ENCODE measurements around the gene FBXL17.

FBXL17 gene

DNA sequence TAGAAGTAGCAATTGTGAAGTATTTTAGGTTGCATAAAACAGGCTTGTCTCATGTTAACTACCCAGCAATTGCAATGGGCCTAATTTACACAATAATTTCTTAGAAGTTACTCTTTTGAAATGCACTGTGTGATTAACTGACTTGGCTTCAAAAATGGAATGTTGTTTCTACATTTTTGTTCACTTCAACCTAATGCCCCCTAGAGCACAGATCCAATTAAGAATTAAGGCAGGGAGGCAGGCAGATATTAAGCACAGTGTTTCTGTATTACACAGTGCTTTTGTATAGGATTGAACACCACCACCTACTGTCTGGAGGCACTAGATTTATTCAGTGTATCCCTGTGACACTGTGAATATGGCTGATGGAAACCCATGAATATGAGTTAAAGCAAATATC lies 302.1 kb downstream of the FBXL17 start:
- no peak for DNase-seq

DNA sequence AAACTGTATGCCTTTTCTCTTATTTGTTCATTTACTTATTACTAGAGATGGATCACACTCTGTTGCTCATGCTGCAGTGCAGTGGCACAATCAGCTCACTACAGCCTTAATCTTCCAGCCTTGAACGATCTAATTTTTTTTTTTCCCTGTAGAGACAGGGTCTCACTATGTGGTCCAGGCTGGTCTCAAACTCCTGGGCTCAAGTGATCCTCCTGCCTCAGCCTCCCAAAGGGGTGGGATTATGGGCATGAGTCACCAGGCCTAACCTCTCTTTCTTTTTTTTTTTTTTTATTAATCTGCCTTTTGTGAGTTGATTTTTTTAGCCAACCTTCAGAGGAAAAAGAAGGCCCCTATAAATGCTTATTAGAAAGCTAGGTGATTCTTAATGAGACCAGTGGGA lies 303.0 kb downstream of the FBXL17 start:
- DNase-seq = no peak

DNA sequence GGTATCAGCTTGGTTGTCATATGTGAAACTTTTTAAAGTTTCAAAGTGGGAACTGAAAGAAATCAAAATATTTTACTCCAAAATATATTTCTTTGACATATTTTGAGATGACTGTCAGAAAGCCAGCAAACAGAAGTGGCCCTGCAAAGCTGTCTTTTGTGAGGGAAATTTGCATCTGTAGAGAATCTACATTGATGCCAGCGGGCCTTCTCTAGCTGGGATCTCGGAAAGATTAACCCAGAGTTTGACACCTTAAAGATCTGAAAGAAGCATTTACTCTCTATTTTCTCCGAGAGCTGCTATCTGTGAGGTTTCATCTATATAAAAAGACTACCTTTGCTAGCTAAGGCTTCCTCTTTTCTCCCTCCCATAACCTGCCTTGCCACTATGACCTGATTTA lies 303.6 kb downstream of the FBXL17 start:
- DNase-seq = no peak

DNA sequence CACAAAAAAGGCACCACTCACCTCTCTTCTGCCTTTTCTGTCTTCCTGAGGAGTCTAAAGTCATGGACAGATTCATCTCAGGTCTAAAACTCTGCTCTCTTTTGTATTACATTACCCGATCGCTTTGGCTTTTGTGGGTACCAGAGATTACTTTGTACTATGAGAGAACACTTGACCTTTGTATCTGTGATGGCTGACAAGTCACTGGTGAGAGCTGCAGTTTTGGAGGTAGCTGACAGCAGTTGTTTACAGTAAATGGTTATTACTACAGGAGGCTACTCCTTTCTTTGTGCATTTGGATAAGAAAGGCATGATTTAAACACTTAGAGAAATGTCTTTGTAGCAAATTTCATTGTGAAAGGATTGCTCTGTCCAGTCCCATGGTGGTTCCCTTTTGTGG lies 307.3 kb downstream of the FBXL17 start:
- DNase-seq = no peak

DNA sequence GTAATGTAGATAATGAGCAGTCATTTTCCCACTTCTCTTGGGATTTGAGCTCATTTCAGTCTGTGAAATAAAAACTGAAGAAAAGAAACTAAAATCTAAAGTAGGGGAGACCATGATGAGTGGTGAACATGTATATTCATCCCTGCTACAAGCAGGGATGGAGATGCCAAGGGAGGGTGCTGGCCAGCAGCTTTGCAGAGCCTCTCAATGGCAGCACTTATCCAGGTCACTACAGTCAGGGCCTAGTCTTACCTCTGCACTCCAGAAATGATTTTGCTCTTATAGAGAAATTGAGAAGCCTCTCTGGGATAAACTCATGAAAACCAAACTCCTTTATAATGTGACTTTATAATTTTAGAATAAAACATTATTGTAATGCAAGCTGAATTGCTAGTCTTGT lies 317.6 kb downstream of the FBXL17 start:
- no peak for DNase-seq

DNA sequence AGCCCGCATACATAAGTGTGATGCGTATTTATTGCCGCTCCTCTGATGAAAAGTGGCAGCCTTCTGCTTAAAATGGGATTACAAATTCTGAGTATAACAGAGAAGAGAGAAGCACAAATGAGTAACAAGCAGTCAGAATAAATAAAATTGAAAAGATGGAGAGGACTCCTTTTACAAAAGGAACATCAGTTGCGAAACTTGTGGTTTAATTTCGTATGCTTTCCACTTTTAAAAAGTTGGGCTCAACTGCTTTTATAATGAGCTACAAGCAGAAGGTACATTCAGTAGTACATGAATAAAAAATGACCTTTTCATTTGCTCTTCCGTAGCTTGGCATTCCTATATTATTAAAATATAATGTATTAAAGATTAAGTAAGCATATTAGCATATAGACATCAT lies 320.0 kb downstream of the FBXL17 start:
- DNase-seq = no peak

DNA sequence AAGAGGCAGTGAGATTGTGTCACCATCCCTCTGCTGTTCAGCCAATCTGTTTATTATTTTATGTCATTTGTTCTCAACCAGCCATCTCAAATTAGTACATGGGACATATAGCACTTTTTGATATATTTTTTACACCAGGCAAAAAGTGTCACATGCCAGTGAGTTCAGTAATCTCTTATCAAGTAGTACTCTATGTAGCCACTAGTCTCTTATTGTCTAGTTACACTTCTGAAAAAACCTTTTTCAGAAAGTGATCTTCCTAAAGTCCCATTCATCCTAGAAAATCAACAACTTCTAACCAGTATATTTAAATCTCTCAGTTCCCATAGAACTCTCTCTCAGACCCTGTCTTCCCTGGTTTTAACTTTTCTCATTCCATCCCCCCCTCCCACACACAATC lies 321.6 kb downstream of the FBXL17 start:
- no peak for DNase-seq

DNA sequence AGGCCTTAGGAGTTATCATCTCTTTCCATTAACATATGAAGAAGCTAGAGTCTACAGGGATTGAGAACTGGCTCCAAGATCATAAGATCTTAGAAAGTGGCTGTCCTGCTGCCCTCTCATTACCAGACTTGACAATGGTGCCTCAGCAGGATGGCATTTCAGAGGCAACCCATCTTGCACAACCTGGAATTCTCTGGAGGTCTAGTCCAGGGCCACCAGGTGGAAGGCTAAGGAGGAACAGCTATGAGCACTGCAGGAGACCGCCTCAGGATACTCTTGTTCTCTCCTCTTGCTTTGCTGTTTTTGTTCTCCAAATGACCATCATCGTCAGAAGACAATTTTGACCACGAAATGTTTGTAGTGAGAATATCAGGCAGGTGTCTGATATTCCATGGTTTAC lies 322.6 kb downstream of the FBXL17 start:
- DNase-seq = no peak

DNA sequence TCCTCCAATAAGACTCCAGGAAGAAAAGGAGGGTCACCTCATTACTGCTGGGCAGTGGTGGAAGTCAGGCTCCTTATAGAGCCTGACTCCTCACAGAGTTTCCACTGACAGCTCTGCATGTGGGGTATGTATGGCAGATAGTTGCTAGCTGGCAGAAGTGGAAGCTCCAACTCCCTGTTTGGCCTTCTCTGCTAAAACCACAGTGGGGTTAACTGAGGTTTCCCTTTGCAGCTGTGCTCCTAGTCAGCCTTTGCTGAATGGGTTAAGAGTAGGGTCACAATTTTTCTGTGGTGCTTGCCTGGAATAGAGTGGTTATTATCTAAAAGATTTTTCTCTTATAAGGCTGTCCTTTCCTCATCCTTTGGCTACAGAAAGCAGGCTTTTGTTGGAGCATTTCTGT lies 327.5 kb downstream of the FBXL17 start:
- DNase-seq = no peak

DNA sequence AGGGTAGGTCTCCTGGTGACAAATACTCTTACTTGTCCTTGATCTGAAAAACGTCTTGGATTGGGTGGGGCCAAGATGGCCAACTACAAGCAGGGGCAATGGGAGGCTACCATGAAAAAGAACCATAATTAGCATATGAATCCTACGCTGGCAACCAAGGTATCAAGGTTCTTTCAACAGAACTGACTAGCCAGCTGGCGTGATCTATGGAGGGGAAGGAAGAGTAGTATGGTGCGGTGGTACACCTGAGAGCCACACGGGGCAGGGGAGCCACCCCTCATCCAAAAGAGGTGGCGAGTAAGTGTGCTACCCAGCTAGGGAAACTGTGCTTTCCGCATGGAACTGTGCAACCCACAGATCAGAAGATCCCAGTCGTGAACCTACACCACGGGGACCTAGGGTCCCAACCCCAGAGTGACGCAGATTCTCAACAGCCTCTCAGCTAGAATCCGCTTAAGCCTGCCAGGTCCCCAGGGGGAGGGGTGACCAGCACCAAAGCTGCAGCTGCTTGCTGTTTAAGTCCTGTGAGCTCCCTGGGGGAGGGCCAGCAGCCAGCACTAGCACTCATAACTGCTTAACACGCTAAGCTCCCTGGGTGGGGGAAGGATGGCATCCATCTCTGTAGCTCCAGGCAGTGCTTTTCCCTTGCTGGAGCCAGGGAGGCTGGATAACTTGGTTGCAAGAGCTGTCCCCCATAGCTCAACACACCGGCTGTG lies 334.8 kb downstream of the FBXL17 start:
- no peak for DNase-seq

DNA sequence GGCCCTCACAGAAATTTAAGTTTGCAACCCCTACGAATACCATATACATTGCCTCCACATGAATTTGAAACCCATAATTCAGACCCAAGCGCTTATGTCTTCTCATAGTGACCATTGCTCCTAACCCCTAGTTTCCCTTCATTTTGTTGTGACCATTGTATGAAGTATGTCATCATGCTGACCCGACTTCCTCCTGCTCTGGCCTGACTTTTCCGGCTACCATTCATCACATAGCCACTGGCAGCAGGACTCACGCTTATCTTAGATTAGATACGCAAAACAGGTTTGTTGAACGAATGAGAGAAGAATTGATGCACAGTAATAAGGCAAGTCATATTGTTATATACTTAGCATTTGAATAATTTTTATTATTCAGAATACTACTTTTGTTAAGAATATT lies 345.4 kb downstream of the FBXL17 start:
- no peak for DNase-seq

DNA sequence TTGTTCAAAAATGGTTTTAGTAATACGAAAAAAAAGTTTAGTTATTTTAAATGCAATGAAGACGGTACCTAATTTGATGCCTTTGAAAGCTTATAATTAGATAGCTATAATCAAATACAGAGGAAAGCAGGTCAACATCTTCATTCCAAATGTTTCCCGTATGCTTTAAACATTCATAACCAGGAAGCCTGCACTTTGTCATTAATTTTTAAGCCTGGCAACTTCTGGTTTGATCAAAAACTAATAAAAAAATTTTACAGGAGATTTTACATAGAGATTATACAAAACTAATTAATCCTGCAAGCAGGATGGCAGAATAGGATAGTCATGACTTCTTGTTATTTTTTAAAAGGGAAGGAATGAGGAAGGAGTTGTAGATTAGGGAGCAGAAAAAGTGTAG lies 353.0 kb downstream of the FBXL17 start:
- DNase-seq = no peak

DNA sequence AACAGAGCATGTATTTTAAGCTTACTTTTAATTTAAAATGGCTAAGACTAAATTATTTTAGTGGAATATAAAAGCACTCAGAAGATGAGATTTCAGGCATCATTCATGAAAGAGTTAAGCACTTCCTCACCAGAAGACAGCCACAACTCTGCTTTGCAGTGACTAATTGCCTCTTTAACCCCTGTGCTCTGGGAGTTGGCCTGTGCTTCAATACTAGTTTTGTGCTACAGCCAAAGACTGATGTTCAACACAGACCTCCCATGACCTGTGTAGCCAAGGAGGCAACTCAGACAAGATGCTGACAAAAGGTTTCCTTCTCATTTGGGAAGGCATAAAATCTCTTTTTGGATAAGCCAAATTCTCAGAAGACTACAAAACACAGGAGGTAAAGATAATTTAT lies 353.5 kb downstream of the FBXL17 start:
- DNase-seq = no peak

DNA sequence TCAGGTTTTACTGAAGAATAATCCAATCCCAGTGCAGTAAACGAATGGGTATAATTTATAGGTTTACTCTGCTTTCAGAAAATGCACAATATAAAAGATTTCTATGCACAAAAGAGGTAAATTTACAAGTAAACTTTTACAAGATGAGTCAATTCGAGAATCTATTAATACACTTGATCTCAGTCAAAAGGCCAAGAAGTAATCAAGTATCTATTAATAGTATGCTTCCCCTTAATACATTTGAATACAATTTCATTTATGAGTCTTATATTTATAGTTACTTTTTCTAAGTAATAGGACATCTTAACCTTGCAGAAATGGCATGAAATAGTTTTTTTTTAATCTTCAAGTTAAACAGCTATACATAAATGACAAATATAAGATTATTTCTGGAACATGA lies 355.9 kb downstream of the FBXL17 start:
- DNase-seq = no peak

DNA sequence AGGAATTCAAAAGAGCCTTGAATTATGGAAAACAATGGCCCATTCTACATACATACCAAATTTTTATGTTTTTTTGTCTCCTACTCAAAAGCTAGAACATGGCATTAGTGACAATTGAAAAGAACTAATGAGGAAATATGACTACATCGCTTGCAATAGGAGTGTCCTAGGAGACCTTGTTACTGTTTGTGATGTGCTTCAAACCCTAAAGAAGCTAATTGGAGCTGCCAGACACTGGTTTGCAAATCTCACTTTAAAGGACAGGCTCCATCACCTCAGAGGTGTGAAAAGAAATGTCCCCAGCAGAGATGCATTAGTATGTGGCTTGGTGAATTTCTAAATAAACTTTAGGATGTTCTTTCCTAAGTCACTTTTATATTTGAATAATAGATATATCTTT lies 356.9 kb downstream of the FBXL17 start:
- no peak for DNase-seq

DNA sequence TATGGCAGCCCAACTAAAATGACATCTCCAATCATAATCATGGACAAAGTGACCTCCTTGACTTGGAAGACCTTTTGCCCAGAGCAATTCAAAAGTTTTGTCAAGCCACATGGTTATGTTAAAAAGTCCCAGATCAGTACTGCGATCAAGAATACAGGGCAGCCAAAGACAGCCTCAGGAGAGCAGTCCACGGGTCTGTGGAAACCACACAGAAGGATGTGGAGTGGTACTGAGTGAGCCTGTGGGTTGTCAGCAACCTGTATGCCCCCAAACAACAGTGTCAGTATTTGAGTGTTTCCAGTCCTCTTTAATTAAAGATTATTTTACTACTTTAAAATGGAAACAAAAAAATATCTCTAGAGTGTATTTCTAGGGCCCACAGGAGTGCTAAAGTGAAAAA lies 365.8 kb downstream of the FBXL17 start:
- no peak for DNase-seq

DNA sequence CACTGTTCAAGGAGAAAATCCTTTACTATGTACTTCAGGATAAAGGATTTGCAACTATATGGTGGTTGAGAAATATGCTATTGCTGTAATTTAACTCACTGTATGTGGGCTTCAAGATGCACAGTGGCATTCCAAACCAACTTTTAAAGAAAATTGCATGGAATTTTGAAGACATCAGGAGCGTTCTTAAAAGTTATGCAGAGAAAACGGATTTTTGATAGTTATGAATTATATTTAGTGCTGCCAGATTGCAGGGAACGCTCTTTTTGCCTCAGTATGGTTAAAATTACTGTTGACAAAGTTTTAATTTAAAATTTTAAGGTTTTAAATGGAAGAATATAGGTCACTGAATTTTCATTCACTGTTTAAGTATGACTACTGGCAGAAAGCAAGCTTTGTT lies 375.1 kb downstream of the FBXL17 start:
- no peak for DNase-seq

DNA sequence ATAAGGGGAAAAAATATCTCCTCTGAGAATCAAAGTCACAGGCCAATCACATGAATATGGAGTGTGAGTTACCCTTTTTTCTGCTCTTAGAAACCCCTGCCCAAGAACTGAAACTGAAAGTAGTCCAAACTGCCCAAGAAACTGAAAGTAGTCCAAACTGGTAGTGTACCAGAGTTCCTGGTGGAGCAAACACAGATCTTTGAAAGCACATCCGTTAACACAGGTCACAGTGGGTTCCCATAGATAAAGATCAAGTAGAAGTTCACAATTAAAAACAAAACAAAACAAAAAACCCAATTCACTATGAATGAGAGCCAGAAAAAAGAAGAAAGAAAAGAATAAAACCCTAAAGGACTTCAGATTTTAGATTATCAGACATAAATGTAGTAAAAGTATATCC lies 378.7 kb downstream of the FBXL17 start:
- no peak for DNase-seq

DNA sequence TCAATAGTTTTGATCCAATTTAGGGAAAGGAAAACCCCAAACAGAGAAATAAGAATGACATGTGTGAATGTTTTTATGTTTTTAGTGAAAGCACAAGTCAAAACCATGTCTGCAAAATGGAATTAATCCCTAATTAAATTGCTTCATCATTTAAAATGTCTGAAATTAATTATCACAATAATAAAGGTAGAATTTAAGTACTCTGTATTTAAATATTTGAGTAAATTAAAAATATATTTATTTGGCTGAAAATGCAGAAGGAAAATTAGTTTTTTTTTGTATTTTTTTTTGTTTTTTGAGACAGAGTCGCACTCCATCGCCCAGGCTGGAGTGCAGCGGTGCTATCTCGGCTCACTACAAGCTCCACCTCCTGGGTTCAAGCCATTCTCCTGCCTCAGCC lies 380.7 kb downstream of the FBXL17 start:
- no peak for DNase-seq

DNA sequence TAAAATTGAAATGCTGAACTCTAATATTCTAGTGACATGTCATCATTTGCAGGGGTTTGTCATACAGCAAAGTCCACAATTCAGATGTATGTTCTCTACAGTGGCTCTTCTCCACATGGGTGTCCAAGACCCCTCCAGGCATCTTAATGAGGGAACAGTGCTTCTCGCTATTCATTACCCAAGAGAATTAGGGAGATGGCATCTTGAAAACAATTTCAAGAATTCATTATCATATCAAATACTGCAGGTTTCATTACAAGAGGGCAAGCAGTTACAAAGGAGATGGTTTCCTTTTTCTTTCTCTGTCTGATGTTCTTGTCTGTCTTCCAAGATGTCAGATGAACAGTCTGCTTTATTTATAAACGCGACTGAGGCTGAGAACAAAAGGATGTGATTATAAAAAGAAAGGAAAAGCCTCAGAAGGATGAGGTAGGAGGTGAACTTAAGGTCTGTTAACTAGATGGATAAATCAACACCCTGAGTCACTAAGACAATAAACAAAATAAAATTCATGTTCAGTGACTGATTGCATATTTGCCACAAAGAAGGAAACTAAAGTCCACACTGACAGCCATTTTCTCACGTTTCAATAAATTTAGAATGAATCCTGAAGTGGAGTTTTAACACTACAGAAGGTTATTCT lies 384.4 kb downstream of the FBXL17 start:
- DNase-seq = no peak

DNA sequence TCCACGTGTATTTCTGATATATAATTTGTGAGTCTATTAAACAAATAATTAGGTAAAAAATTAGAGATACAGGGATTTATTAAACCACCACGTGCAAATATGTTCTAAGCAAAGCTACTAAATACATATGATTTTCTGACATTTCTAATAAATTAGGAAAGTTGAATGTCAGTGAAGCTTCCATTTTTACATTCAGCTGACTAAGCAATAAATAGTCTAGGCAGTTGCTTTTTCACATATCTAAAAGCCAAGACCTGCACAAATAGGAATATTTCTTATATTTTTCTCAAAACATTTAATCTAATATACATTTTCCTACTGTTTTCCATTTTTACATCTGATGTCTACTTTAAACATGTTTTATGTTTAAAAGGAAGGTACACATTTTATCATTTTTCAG lies 388.6 kb downstream of the FBXL17 start:
- DNase-seq = no peak

DNA sequence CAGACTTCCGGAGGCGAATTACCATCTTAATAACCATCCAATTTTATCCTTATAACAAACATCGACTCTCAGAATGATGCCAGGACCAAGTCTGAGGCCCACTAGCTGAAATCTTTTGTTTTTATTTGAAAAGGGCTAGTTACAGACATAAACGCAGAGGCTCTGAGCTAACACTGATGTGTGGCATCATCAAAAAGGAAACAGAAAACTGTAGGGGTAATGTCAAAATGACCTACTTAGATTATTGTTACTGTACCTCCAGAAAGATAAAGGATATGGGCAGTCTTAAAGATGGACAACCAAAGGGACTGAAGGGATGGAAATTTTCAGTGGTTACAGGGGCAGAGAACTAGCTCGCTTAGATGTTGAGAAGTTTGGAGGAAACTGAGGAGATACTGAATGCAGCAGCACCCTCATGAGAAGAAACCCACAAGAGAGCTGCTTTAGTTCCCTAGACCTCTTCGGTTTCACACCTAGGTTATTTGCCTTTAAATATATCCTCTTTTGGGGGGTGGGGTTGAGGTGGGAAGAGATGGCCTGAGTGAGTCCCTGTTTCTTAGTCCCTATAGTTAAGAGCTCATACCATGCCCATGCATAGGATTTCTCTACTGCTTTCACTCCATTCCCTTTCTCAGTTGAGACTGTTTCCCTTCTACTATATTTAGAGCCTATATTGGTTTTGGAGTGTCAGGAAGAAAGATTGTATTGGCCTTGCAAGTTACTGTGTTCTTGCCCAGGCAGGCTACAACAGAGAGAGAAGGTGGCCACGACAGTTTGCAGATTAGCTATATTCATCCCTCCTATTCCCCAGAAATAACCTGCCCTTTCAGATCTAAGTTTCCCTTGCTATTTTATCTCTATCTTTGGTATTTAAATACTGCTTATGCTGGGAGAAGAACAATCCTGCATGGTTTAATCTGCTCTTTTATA lies 390.8 kb downstream of the FBXL17 start:
- DNase-seq = no peak

DNA sequence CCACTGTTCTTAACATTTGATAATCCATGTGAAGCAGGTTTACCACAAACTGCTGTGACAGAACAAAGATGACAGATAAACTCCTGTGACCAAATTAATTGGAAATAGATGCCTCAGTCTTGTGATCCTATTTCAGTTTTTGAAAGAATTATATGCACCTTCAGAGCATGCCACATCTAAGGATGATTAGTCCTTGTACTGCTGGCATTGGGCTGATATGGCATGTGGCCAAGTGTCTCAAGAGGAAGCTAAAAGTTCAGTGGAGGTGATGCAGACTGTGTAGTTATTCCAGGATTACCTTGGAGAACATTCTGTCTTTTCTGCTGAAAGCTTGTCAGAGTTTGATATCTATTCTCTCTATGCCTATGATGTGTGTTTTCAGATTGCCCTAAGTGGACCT lies 396.8 kb downstream of the FBXL17 start:
- no peak for DNase-seq

All from NCI-H1092 treated with DMSO at 0.1 percent for 48 hours (cell line).